A204.1 (cell line): ENCODE results near the gene MAPT.
"Not testable (repeated sequence)": the region's sequence is repeated elsewhere in the genome, so short reads cannot be mapped to it uniquely, and the experiment has no call there.

Source experiments
- FAIRE-seq: peaks from 2 replicates; lab custom pipeline; 2012; peaks lifted over from hg19 to GRCh38; lab: Jason Lieb, UNC

Gene MAPT

DNA sequence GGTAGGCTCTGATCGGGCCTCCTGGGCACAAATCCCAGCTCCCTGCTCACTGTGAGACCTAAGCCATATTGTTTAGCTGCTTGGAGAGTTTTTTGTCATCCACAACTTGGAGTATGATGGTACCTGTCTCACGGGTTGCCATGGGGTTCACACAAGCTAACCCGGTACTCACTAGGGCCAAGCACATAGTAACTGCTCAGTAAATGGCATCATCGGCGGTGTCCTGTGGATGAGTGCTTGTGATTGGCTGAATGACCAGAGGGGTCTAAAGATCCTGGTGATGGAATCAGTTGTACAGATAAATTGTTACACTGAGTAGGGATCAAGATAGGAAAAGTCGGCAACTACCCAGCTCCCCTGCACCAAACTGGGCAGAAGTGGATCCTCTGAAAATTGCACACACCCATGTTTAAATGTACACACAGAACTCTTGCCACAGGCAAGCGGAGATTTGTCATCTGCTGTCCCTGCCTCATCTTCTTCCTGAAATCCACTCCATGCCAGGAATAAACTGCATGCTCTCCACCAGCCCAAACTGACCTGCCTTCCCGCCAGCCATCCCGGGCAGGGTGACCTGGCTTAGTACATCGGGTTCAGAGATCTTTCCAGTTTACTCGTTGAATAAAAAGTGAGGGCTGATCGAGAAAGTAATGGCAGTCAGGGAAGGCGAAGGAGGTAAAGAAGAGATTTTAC is 6.5 kb downstream of the MAPT start:
- FAIRE-seq: no peak

DNA sequence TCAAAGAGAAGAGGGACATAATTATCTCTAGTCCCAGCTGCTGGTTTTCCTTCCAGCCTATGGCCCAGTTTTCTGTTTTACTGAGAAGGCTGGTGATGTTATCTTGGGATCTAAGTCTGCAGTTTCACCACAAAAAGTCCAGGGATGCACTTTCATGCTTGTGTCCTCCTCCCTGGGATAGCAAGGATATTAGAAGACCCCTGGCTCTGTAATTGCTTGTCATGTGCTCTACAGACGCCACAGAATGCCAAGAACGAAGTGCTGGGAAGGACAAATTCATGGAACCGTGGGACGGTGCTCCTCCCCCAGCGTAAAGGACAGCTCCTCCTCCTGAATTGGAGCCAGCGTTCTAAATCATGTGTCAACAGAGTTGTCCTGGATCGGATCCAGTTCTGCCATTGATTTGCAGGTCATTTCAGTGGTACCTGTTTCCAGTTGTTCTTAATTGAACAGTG is 8.6 kb downstream of the MAPT start:
- FAIRE-seq: no peak

GRCh38 chr17:45904866-45905265 is 10.5 kb downstream of the MAPT start:
- no peak for FAIRE-seq

DNA sequence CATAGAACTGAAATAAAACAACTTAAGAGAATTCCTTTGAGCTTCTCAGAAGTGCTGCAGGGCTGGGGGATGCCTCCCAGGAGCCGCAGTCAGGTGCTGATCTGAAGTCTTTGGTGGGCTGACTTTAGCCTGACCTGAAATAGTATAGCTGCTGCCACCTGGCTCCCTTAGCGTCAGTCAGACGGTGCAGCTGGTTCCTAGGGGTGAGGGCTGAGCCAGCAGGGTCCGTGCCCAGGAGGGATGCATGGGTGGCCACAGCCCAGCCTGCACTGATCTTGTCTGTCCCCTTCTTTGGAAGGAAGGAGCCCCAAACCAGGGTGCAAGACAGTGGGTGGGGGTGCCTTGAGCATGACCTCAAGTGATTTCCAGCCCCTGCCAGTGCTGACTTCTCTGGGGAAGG is 11.5 kb downstream of the MAPT start:
- FAIRE-seq: no peak

DNA sequence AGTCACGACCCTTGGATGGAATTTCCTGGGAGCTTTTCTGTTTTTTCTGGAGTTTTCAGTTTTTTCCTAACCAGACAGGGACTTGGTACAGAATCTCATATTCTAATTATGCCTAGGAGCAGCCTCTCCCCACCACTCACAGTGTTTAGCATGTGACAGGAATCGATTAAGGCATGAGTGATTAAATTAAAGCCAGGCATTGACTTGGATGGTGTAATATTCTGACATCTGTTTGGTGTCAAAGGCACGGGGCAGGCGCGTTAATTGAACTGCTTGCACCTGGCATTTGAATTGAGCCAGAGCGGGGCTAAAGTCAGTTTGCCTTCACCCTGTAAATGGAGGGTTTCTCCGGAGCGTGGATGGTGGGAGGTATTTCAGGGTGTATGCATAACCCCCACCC is 11.9 kb downstream of the MAPT start:
- FAIRE-seq: no peak

DNA sequence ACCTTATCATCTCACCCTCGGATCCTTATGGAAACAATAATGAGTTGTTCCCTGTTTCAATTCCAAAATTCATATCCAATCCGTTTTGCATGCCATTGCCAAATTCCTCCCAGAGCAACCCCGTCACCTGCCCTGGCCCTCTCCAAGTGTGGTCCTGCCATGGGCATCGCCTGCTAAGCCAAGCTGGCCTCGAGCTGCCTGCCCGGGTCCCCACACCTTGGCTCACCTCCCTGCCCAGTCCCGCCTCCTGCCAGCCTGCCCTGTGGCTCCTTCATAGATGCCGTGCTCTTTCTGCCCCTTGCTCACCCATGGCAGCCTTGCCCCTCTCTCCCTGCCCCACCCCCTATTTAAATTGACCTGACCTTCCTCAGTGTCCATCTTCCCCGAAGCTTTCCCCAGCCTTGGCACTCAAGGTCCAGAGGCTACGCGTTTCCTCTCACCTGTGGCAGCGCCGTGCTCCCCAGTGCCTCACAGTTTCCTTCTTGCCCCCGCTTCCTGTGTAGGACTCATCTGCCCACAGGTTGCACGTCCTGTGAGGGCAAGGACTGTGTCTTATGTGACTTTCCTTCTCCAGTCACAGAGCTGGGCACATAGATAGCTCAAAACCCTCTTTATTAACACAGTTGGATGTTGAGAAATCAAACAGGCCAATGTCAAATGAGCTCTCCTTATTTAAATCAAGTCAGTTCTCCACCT is 12.7 kb downstream of the MAPT start:
- no peak for FAIRE-seq

GRCh38 chr17:45907750-45908395 is 13.5 kb downstream of the MAPT start:
- no peak for FAIRE-seq

- no peak for FAIRE-seq
Observed at GRCh38 chr17:45908460-45908859, 14.1 kb downstream of the MAPT start.

- FAIRE-seq: no peak
Observed at GRCh38 chr17:45908935-45909334, 14.6 kb downstream of the MAPT start.

- no peak for FAIRE-seq
Observed at GRCh38 chr17:45910667-45911066, 16.3 kb downstream of the MAPT start.

DNA sequence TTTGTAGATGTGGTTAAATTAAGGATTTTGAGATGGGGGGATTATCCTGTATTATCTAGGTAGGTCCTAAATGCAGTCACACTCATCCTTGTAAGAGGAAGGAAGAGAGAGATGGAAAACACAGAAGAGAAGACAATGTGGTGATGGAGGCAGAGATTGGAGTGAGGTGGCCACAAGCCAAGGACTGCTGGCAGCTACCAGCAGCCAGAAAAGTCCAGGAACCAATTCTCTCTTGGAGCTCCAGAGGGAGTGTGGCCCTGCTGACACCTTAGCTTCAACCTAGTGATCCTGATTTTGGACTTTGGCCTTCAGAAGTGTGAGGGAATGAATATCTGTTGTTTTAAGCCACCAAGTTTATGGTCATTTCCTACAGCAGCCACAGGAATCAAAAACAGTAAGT is 18.0 kb downstream of the MAPT start:
- no peak for FAIRE-seq

GRCh38 chr17:45913030-45913429 is 18.7 kb downstream of the MAPT start:
- not testable (repeated sequence) for FAIRE-seq

GRCh38 chr17:45914047-45914717 is 19.8 kb downstream of the MAPT start:
- FAIRE-seq: no peak

DNA sequence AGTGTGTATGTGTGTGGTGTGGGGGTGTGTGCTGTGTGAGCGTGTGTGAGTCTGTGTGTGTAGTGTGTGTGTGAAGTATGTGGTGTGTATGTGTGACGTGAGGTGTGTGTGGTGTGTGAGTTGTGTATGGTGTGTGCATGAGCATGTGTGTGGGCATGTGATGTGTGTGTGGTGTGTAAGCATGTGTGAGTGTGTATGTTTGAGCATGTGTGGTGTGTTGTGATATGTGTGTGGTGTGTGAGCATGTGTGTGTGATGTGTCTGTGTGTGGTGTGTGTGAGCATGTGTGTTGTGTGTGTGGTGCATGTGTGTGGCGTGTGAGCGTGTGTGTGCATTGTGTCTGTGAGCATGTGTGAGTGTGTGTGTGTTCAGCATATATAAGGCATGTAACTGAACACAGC is 20.9 kb downstream of the MAPT start:
- FAIRE-seq: no peak

- FAIRE-seq: no peak
Observed at GRCh38 chr17:45917081-45917480, 22.7 kb downstream of the MAPT start.

- FAIRE-seq: no peak
Observed at GRCh38 chr17:45918241-45918745, 23.9 kb downstream of the MAPT start.

DNA sequence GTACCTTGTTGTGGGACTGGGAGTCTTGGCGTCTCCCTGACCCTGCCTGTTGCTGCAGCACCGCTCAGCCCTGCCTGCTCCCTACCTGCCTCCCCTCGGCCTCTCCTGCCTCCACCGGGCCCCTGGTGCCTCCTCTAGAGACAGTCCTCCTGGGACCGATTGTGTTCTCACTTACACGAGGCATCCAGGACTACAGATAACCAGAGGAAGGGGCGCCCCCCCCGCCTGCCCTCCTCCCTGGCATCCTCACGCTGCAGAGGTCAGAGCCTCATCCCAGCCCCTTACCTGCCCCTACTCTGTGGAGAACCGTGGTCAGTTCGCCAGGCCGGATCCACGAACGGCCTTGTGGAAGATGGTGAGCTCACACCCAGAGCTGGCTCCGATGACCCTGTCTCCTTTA is 24.8 kb downstream of the MAPT start:
- FAIRE-seq: no peak

DNA sequence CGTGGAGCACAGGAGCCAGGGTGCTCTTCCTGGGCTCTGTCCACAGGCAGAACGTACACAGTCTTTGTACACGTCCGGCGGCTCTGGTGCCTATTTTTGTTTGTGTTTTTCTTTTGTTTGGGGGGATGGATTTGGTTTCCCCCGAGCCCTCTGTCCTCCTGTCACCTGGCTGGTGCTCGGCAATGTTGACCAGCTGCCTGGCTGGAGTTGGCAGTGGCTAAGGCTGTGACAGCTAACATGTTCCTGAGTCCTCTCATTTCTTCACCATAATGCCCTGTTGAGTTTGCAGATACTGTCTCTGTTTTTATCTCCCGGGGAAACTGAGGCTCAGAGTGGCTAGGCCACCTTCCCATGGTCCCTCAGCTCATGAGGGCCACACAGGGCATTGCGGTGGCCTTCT is 25.7 kb downstream of the MAPT start:
- no peak for FAIRE-seq

DNA sequence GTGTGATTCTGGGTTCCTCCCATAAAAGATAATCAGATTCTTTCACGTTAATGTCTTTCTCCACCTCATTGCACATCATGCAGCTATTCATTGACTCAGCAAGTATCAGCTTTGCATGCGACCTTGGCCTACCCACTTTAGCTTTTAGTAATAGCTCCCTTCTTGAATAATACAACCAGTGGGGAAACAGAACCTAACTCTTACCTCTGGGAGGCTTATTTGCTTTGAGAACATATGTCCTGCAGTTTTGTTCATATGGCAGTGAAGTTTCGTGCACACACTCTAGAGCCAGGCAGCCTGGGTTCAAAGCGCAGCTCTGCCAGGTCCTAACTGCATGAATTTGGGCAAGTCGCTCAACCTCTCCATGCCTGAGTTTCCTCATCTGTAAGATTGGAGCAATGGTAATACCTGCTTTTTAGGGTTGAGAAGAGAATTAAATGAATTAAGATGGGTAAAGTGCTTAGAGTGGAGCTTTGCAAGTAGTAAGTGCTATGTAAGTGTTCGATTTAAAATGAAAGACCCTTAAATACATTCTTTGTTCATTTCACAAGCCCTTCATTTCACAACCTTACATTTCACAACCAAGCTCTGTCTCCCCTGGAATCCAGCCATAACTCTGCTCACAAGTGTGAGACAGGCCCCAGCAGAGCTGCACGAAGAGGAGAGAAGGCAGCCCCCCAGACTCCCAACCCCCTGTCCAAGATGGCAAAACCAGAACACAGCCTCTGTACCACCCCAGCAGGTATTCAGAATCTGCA is 29.3 kb downstream of the MAPT start:
- no peak for FAIRE-seq

DNA sequence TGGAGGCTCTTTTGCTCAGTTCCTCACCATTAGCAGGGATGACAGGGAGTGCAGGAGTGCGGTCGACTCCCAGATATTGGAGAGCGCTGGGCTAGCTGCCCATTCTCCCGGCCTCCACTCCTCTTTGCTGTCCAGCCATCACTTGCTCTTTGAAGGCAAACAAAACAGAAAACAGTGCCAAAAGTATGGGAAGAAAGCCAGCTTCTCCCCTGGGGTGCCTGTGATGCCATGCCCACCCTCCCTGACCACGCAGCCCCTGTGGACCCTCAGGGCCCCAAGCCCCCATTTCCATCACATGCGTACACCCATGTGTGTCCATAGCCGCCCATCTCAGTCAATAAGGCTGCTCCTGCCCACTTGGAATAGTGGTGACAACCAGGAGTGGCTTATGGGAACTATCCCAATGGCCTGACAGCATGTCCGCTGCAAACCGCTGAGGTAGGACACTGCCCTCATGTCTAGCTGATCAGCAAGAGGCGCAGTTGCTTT is 30.0 kb downstream of the MAPT start:
- FAIRE-seq: no peak

GRCh38 chr17:45925311-45925710 is 31.0 kb downstream of the MAPT start:
- FAIRE-seq: no peak

GRCh38 chr17:45927247-45927646 is 32.9 kb downstream of the MAPT start:
- FAIRE-seq: no peak
